BJ (cell line): ENCODE measurements around the gene BTBD6. TPM values are rescaled to one million over a fixed set of nuclear protein-coding genes. Genes with fewer than 3 reads are reported as not detected.

ENCODE experiments used
- CTCF ChIA-PET: fragments of 350-600 bp; formaldehyde crosslinking; extraction: SDS; loops from one replicate; lab custom pipeline; 2021; ENCODE audit warnings: antibody characterized with exemption, inconsistent platforms; lab: Yijun Ruan, JAX
- POLR2A ChIA-PET: fragments of 300-600 bp; sonication (Branson Sonifier 250); formaldehyde crosslinking; extraction: SDS; loops from one replicate; lab custom pipeline; 2021; ENCODE audit warnings: antibody characterized with exemption; lab: Charles Lee
- DNase-seq: peaks from one replicate; pipeline ENCODE4 v3.0.0-alpha.2; 2011; ENCODE audit warnings: low read depth
- H3K27me3 ChIP-seq: 2 replicates; pipeline ENCODE4 v1.6.0; 2011; ENCODE audit warnings: low read length; ENCODE audit not compliant: control insufficient read depth, insufficient read depth
- H3K36me3 ChIP-seq: 2 replicates; pipeline ENCODE4 v1.5.1; 2011; ENCODE audit warnings: low read length; ENCODE audit not compliant: control insufficient read depth, insufficient read depth
- H3K4me3 ChIP-seq: 2 replicates; pipeline ENCODE4 v1.5.1; 2011; ENCODE audit warnings: low read depth, mild to moderate bottlenecking, control low read depth, low read length
- CTCF ChIP-seq: IDR thresholded peaks from 2 replicates; pipeline ENCODE4 v1.5.1; 2011; ENCODE audit warnings: low read depth, mild to moderate bottlenecking, control low read depth, inconsistent platforms, low read length, moderate library complexity; ENCODE audit not compliant: insufficient read depth
- polyA plus RNA-seq: library from polyadenylated mRNA; depleted of rRNA; stranded (reverse); fragments of >200 nt; gene quantifications from 2 replicates; pipeline ENCODE4 v1.2.3, GENCODE V29; 2011

BTBD6 gene
- polyA plus RNA-seq, 1 experiment = 41.9 TPM

GRCh38 chr14:105207996-105208737 is 40.2 kb upstream of the BTBD6 start:
- POLR2A ChIA-PET = no interaction called here
- no peak for DNase-seq
- no peak for TF ChIP-seq CTCF
- CTCF ChIA-PET = no interaction called here
- Histone ChIP-seq H3K4me3 (no peak overlapping the region), H3K36me3 (peaks cover 9% of the 10 kb centered on the region), H3K27me3 (no peaks in the 10 kb centered on the region)

GRCh38 chr14:105208738-105209075 is 39.6 kb upstream of the BTBD6 start:
- ChIA-PET POLR2A (no interaction called here), CTCF (no interaction called here)
- no peak for TF ChIP-seq CTCF
- DNase-seq = no peak
- peaks cover 9% of the 10 kb centered on the region for H3K36me3 ChIP-seq
- H3K4me3 ChIP-seq = no peak overlapping the region
- H3K27me3 ChIP-seq = no peaks in the 10 kb centered on the region

GRCh38 chr14:105209091-105209490 is 39.2 kb upstream of the BTBD6 start:
- ChIA-PET POLR2A (no interaction called here), CTCF (no interaction called here)
- no peak for TF ChIP-seq CTCF
- no peaks in the 10 kb centered on the region for H3K27me3 ChIP-seq
- DNase-seq = no peak
- H3K36me3 ChIP-seq = peaks cover 9% of the 10 kb centered on the region
- no peak overlapping the region for H3K4me3 ChIP-seq

- ChIA-PET POLR2A (no interaction called here), CTCF (no interaction called here)
- DNase-seq = no peak
- Histone ChIP-seq H3K27me3 (no peaks in the 10 kb centered on the region), H3K4me3 (no peak overlapping the region), H3K36me3 (peaks cover 11% of the 10 kb centered on the region)
- no peak for TF ChIP-seq CTCF
These were observed 38.7 kb upstream of the BTBD6 start for GRCh38 chr14:105209646-105210045.

GRCh38 chr14:105210266-105211025 is 37.9 kb upstream of the BTBD6 start:
- no peak for TF ChIP-seq CTCF
- ChIA-PET CTCF (no interaction called here), POLR2A (no interaction called here)
- Histone ChIP-seq H3K36me3 (peaks cover 11% of the 10 kb centered on the region), H3K4me3 (no peak overlapping the region), H3K27me3 (no peaks in the 10 kb centered on the region)
- DNase-seq = no peak
